ACHN (cell line): ENCODE data around the gene SNX17.
A peak's percentile ranks its signal among the peaks of the same experiment; 100 is the strongest.

Source experiments
- DNase-seq: peaks from one replicate; pipeline ENCODE4 v3.0.0-alpha.2; 2015
- in situ Hi-C: cut with HindIII; loops from 2 replicates; pipeline ENCODE4 v1.10.0; 2017; ENCODE audit warnings: low sequenced_read_pairs, low pct_ligation_motif_present, low pct_unique_long_range_greater_than_20kb

SNX17 gene

DNA sequence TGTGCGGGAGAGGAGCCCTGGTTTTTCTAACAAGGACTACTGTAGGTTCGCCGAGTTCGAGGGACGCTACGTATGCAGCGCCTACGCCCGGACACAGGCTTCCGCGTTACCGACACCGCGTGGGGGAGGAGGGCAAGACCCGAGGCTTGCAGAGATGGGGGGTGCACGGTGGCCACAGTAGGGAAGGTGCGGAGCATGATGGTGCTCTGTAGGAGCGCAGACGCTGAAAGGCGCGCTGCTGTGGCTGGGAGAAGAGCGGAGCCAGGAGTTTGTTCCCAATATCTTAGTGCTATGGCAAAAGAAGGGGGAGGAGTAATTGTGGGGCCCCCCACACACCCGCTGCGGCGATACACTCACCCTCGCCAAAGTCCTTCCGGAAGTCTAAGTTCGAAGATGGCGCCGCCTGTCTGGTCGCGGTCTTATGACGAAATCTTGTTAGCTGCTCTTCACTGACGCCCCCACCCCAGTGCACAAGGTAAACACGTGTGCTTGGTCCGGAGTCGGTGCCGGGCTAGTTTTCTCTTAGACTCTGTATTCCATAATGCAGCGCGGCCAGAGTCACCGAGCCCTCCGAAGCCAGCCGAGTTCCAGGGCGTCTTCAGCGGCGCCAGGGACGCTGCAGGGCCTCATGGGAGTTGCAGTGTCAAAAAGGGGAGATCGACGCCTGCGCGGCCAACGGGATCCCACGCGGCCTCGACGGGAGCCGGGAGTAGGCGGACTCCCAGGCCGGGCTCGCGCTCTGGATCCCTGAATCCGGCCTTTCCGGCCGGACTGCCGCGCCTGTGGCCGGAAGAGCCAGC is 13.8 kb upstream of the SNX17 start, which contains the start of gene GTF3C2:
GTF3C2 (minus strand) TSS at position 383 of the 800 bp plus-strand sequence. CDS start 13,210 bp downstream, outside the sequence.
- in situ Hi-C loops = no loop called here
- peak; percentile 98 for DNase-seq

DNA sequence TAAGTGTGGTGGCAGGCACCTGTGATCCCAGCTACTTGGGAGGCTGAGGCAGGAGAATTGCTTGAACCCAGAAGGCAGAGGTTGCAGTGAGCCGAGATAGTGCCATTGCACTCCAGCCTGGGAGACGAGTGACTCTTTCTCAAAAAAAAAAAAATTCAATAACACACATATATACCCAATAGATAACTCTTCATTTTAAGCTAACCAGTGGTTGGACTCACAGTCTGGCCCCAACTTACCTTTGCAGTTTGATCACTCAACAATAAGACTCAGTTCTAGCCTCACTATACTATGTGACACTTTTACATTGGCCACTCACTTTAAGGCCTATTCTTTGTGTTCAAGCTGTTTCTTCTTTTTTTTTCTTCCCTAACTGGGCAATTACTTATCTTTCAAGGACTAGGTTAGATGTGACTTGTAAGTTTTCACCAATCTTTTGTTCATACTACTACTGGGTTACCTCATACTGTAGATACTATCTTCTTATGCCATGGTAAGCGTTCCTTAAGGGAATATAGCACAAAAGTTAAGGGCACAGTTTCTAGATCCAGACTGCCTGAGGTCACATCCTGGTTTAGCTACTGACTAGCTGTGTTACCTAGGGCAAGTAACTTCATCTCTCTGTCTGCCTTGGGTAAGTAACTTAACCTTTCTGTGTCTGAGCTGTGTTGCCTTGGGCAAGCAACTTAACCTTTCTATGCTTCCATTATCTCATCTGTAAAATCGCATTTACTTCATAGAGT is 7.6 kb upstream of the SNX17 start:
- in situ Hi-C loops = no loop called here
- no peak for DNase-seq

DNA sequence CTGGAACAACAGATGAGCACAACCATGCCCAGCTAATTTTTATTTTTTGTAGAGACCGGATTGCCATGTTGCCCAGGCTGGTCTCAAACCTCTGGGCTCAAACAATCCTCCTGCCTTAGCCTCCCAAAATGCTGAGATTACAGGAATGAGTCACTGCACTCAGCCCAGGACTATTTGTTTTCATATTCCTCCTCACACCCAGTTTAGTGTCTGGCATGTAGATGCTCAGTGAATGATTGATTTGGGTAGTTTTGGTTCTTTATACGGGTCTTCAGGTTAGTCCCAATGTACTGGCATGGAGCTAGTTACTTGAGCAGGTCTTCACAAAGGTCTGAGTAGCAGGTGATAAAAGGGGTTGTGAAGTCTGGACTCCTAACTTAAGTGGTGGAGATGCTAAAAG is 6.5 kb upstream of the SNX17 start:
- in situ Hi-C loops = no loop called here
- DNase-seq = no peak

DNA sequence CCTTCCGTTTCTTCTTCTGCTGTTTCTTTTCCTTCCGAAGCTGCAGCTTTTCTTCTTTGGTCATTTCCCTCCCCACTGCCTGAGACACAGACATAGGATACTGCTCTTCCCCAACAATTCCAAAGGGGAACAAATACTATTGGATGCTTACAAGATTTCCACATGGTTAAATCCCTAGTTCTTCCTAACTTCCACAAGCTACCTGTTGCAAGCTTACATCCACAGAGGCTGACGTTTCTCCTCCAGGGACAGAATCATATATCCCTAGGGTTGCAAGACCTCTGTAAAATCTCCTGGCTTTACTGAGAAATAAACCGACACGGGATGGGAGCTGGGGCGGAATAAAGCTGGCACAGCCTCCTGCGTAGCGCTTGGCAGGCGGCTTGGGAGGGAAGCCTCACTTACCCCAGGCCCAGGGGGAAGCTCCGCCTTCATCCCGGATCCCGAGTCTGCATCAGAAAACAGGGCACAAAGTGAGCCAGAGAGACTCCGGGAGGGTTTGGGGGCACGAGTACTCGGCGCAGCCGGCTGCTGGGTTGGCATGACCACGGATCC is 868 bp upstream of the SNX17 start:
- in situ Hi-C loops = no loop called here
- DNase-seq = peak; percentile 70

DNA sequence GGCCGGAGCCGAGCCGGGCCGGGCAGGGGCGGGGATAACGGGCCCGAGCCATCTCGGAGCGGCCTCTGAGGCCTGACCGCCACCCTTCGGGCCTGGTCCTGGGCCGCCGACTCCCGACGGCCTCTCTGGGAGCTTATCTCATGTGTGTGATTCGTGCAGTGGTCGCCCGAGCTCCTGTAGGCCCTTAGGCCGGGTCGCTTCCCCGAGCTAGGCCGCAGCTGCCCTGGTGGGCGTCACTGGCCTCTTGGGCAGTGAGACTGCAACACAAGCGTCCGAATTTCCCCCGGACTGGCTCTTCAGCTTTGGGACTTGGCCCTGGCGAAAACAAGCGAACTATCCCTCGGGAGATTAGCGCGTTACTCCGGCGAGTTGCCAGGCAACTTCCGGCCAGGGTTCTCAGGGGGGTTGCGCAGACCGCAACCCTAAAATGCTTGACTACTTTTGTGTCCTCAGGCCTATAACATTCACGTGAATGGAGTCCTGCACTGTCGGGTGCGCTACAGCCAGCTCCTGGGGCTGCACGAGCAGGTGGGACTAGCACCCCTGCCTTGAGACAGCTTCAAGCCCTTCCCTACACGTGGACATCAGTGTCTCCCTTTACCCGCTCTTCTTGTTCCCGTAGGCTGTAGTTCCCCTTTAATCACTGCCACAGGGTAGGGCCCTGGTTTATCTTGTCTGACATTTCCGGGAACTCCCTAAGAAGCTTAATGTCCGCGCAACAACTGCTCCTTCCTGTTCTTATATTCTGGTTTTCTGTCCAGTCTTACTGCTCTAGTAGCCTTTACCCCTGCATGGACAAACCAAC is 602 bp downstream of the SNX17 start:
- in situ Hi-C loops = no loop called here
- DNase-seq = peak; percentile 44

DNA sequence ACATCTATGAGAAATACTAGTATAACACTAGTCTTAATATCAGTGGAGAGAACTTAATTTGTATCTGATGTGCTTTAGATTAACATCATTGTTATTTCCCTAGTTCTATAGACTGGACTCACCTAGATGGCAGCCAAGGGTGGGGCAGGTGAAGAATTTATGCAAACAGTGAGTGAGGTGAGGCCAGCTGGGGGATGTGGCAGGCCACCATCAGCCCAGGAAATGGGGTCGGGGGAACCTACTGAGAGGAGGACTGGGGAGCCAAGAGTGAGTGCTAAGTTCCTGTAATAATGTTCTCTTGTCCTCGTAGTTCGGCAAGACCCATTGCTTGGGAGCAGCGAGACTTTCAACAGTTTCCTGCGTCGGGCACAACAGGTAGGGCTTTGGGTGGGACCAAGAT is 2.5 kb downstream of the SNX17 start:
- DNase-seq = no peak
- in situ Hi-C loops = no loop called here

DNA sequence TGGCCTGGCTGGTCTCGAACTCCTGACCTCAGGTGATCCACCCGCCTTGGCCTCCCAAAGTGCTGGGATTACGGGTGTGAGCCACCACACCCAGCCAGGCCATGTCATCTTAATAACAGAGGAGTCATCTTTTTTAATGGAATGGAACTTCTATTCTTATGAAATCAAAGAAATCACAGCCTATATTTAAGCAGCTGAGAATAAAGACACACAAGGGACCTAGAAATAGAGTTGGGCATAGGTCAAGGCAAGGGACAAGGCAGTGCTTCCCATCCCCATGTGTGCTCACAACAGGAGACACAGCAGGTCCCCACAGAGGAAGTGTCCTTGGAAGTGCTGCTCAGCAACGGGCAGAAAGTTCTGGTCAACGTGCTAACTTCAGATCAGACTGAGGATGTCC is 3.2 kb downstream of the SNX17 start:
- no peak for DNase-seq
- in situ Hi-C loops = no loop called here

DNA sequence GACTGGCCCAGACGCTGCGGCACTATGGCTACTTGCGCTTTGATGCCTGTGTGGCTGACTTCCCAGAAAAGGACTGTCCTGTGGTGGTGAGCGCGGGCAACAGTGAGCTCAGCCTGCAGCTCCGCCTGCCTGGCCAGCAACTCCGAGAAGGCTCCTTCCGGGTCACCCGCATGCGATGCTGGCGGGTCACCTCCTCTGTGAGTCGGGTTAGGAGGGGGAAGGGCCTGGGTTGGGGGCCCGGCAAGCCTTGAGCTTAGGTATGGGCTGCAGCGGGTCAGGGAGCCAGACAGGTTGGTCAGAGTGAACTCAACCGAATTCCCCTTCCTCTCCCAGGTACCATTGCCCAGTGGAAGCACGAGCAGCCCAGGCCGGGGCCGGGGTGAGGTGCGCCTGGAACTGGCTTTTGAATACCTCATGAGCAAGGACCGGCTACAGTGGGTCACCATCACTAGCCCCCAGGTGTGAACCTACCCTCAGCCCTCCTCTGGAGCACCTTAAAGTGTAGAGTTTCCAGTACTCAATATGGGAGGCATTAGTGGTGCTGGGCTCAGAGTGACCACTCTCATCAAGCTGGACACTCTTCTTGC is 5.2 kb downstream of the SNX17 start:
- DNase-seq = no peak
- in situ Hi-C loops = no loop called here

DNA sequence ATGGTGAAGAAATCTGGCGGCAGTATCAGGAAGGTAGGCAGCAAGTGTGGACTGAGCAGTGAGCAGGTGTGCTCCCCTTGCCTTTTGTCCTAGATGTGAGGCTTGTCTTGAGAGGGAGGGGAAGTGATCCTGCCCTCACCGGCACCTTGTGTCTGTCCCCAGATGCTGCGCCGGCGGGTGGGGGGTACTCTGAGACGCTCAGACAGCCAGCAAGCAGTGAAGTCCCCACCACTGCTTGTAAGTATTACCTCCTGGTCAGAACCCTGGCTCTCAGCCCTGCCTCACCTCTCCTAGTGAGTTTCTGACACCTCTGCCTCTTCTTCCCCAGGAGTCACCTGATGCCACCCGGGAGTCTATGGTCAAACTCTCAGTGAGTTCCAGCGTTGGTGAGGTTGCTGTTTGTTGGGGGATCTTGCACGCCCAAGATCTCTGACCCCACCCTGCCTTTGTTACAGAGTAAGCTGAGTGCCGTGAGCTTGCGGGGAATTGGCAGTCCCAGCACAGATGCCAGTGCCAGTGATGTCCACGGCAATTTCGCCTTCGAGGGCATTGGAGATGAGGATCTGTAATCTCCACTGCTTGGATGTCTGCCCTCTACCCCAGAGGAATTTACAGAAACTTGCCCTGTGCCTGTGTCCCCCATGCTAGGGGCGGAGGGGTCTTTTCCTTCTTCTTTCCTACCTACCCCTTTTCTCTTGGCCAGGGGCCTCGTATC is 5.9 kb downstream of the SNX17 start:
- in situ Hi-C loops = no loop called here
- no peak for DNase-seq

DNA sequence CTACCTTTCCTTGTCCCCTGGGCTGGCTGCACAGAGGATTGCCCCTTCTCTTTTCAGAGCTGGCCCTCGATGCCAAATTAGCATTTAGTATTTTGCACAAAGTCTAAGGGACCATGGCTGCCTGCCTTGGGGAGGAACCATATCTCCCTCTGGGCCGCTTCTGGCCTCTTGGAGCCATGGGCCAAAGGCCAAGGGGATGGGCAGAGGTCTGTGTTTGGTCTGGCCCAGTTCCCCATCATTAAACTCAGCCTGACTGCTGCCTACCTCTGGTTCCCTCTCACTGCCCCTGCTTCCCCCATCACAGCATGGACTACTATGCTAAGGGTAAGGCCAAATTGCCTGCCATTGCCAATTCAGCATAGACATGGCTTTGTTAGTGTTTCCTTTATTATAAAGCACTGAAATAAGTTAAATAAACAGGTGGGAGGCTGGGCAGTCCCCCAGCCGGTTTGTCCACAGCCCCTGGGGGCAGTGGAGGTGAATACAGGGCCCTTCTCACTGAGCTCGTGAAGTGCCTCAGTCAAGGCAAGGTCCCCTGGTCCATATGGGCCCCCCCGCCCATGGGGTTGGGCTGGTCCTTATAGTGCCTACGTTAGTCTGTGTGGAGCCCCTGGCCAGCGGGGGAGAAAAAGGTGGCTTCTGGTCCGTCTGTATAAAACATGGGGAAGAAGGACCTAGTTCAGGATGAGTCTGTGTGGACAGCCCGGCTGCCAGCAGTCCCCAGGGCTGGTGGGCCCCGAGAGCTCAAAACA is 6.6 kb downstream of the SNX17 start:
- in situ Hi-C loops = no loop called here
- DNase-seq = no peak

DNA sequence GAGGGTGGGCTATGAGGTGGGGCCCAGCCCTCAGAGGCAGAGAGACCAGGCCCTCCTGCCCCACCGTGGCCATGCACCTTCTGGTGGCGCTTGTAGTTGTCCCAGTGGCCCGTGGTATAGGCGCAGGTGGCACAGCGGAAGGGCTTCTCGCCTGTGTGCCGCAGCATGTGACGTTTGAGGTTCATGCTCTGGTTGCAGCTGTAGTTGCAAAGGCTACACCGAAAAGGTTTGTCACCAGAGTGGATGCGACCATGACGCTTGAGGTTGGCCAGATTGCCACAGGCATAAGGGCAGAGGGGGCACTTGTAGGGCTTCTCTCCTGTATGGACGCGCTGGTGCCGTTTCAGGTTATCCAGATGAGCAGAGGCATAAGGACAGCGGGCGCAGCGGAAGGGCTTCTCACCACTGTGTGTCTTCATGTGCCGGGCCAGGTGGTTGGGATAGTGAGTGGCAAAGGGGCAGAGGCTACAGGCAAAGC is 7.2 kb downstream of the SNX17 start:
- DNase-seq = no peak
- in situ Hi-C loops = no loop called here

DNA sequence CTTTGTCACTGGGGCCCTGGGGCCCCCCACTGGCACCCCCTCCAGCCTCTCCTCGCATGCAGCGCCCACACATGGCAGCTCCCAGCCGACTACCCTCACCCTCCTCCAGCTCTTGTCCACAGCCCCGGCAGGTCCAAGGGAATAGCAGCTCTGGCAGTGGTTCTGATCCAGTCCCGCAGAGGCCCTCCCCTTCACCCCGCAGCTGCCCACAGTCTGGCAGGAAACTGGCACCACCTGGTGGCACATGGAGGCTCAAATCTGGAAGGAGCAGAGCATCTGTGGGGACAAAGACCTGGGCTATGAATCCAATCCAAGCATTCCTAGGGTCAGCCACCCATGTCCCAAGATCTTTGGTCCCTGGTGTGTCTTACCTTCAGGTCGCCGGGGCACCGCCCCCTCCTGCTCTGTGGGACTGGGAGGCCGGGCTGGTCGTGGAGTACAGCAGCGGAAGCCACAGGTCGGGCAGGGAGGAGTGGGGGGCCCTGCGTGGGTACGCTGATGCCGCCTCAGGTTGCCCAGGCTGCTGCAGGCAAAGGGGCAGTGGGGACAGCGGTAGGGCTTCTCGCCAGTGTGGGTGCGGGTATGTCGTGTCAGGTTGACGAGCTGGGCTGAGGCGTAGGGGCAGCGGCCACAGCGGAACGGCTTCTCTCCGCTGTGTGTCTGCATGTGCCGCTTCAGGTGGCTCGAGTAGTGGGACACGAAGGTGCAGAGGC is 7.8 kb downstream of the SNX17 start:
- in situ Hi-C loops = no loop called here
- peak; percentile 45 for DNase-seq

DNA sequence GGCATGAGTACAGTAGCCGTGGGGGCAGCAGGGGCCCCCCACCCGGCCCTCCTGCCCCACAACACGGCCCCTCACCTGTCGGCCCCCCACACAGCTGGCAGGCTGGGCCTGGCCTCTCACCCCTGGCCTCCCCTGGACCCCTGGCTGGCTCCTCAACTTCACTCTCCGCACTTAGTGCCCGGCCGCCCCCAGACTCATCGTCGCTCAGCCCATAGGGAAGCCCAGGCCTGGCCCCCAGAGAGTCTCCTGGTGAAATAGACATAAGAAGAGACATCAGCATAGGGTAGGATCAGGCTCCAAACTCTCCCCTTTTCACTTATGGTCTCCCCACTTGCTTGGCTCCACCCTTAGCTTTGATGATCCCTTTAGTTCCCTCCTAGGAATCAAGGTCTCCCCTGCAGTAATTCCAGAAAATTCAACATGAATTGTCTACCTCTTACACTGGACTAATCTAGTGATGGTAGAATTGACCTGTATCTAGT is 8.4 kb downstream of the SNX17 start:
- in situ Hi-C loops = no loop called here
- DNase-seq = no peak

DNA sequence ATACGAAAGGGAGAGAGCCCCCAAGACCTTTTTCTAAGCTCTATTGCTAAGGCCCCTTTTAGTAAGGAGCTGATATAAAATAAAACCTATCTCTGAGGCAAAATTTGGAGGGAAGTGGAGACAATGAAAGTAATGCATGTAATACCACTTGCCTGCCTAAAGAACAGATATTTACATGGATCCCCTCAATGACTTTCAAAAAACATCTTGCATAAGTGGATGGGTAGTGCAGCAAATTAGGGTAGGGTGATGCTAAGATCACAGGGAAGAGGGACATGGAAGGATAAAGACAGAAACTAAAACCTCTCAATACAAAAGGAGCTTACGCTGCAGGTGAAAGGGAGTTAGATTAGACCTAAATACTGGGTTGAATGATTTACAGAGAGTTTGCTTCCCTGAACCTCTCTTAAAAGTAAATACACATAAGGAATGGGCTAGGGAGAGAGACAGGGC is 9.0 kb downstream of the SNX17 start:
- no peak for DNase-seq

DNA sequence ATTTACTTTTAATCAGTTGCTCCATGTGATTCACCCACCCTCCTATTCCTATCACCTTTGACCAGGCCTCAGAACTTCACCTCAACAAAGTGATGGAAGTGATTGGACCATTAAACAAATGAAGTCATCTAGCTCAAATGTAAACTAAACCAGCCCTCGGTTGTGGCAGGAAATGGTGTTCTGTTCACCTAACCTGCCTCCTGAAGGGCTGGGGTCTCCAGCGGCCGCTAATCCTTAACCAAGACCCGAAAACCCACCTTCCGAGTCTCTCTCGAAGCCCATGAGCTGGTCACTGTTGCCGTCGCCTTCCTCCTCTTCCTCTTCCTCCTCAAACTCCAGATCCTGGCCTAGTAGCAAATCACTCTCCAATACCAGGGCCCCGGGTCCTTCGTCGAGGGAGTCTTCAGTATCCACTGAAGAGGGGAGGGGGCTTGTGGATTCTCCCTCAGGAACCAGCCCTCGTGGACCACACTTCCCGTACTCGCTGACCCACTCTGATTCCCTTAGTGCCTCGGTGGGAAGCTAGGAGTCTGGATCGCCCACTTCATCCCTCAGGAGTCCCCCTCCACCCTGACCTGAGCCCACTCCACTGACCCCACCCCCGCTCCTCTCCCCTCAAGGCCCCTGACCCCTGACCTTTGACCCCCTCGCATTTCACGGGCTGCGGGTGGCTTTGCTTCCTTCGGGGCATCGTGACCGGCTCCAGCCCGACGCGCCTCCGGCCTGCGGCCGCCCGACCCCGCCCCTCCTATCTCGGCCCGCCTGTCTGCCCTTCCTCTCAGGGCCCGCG is 9.6 kb downstream of the SNX17 start:
- in situ Hi-C loops = no loop called here
- peak; percentile 72 for DNase-seq

More for the DNA sequence above, 9.0 kb downstream of the SNX17 start:
- in situ Hi-C loops = no loop called here
